ENCODE data around the gene APH1A. TPM values are rescaled to one million over a fixed set of nuclear protein-coding genes. Genes with fewer than 3 reads are reported as not detected.
A peak's percentile ranks its signal among the peaks of the same experiment; 100 is the strongest.

Gene APH1A
- total RNA-seq, 1 experiment from 2014 or later: 109 TPM

- POLR2A ChIA-PET: no interaction called here
- CTCF ChIA-PET: no interaction called here
- Histone ChIP-seq H3K9ac (ENCODE audit: low read length) (peak within 1 kb of the TSS; percentile 96), H3K4me2 (ENCODE audit: low read length) (peak within 1 kb of the TSS; percentile 74), H3K9me2 (ENCODE audit: insufficient read depth) (no peaks in the 10 kb centered on the region), H3K9me3 (ENCODE audit: control insufficient read depth in 1 of 2, insufficient read depth in 1 of 2, low read depth in 1 of 2, low read length in 2 of 2) (no peaks in the 10 kb centered on the region), H3K79me2 (ENCODE audit: insufficient read depth, low read length) (peaks cover 48% of the 10 kb centered on the region), H3K27me3 (ENCODE audit: insufficient read depth, low read length) (0 out of 2 replicates have a peak, but pooled peaks cover 4% of the 10 kb centered on the region), H2AFZ (ENCODE audit: low read depth, low read length, poor library complexity, severe bottlenecking) (peak within 1 kb of the TSS; percentile 18), H3K36me3 (ENCODE audit: control insufficient read depth in 1 of 2, insufficient read depth in 2 of 2, low read length in 2 of 2) (peaks cover 7 to 12% of the 10 kb centered on the region in 2 experiments; a peak in 3 of 4 replicates), H3K27ac (ENCODE audit: low read depth, low read length) (peak within 1 kb of the TSS; percentile 62), H3K4me3 (replicated peaks in 1 of 2; ENCODE audit: low read depth in 1 of 2, low read length in 2 of 2) (peak within 1 kb of the TSS; percentile 96 to 97), H4K20me1 (ENCODE audit: insufficient read depth) (no peaks in the 10 kb centered on the region), H3K4me1 (ENCODE audit: control insufficient read depth in 1 of 2, insufficient read depth in 2 of 2, low read length in 2 of 2) (peaks cover 8 to 16% of the 10 kb centered on the region in 2 experiments; a peak in 3 of 4 replicates)
- ATAC-seq (peak; percentile 99), DNase-seq (ENCODE audit: low read depth, low spot score) (peak; percentile 88)
- intact Hi-C loops (cut with micrococcal nuclease): no loop called here
- TSS peak; percentile 93 for BruUV-seq (replicated peaks)
- RAD21 ChIA-PET (ENCODE audit: low non-redundant PET in 1 of 2, low total read pairs in 2 of 2, uncharacterized antibody in 2 of 2, unreplicated experiment in 2 of 2): no interaction called here
- no peak for TF ChIP-seq TCF7L2 (IDR thresholded peaks at IDR 0.05; ENCODE audit: borderline replicate concordance, extremely low read depth, insufficient read depth, insufficient read length)
- no peak for TF ChIP-seq EZH2 (IDR thresholded peaks at IDR 0.05)
- no peak for TF ChIP-seq EGR1 (IDR thresholded peaks at IDR 0.05; ENCODE audit: low read depth)
- TF ChIP-seq ATF3 (IDR thresholded peaks at IDR 0.05): no peak
- no peak for TF ChIP-seq ZBTB33 (IDR thresholded peaks at IDR 0.05; ENCODE audit: extremely low read depth, insufficient replicate concordance, low read length)
- 0 out of 2 replicates have a peak, but pooled peaks have one; percentile 54 for TF ChIP-seq CBX3 (IDR thresholded peaks at IDR 0.05; ENCODE audit: low read depth)
- TF ChIP-seq POLR2AphosphoS5 (IDR thresholded peaks at IDR 0.05; ENCODE audit: low read depth, low read length): peak; percentile 98
- TF ChIP-seq ZFX (IDR thresholded peaks at IDR 0.05): peak; percentile 34; the same call in 1 of the 2 replicates
- no peak for TF ChIP-seq RAD21 (IDR thresholded peaks at IDR 0.05; ENCODE audit: low read depth)
- TF ChIP-seq CTCF (IDR thresholded peaks at IDR 0.05 in 2 of 3, conservative IDR thresholded peaks at IDR 0.05 in 1 of 3; ENCODE audit: borderline replicate concordance in 1 of 3, insufficient read depth in 1 of 3, low read depth in 2 of 3, low read length in 2 of 3): no peak
- TF ChIP-seq SP1 (IDR thresholded peaks at IDR 0.05; ENCODE audit: low read depth): no peak
- peak; percentile 11 for TF ChIP-seq YY1 (IDR thresholded peaks at IDR 0.05; ENCODE audit: extremely low read depth, insufficient replicate concordance, low read depth, low read length)
- TF ChIP-seq CEBPB (IDR thresholded peaks at IDR 0.05; ENCODE audit: low read depth): no peak
- peak; percentile 93 for TF ChIP-seq MAX (IDR thresholded peaks at IDR 0.05)
- TF ChIP-seq SIN3A (IDR thresholded peaks at IDR 0.05; ENCODE audit: low read depth): peak; percentile 91
- peak; percentile 88 for TF ChIP-seq POLR2A (IDR thresholded peaks at IDR 0.05; ENCODE audit: borderline replicate concordance, extremely low read depth, insufficient read depth, insufficient read length)
- no peak; the same call in 1 of the 2 replicates for TF ChIP-seq ELF1 (IDR thresholded peaks at IDR 0.05; ENCODE audit: borderline replicate concordance, low read depth)
- TF ChIP-seq EZH2phosphoT487 (IDR thresholded peaks at IDR 0.05; ENCODE audit: borderline replicate concordance): no peak
- peak; percentile 86 for TF ChIP-seq SRF (IDR thresholded peaks at IDR 0.05; ENCODE audit: low read depth)
- TF ChIP-seq FOSL1 (IDR thresholded peaks at IDR 0.05; ENCODE audit: low read depth): no peak
- no peak for TF ChIP-seq JUND (IDR thresholded peaks at IDR 0.05)
These were observed 24.8 kb upstream of the APH1A start, which contains the start of gene MRPS21 for GRCh38 chr1:150293433-150294253. MRPS21 (plus strand) TSS chr1:150293861; CDS start chr1:150294367, 506 bp downstream.
